Measurements from ENCODE around the gene EXOC4. TPM values are rescaled to one million over a fixed set of nuclear protein-coding genes. Genes with fewer than 3 reads are reported as not detected.

The EXOC4 gene
- total RNA-seq, 1 experiment from 2014 or later = 75.8 TPM

DNA sequence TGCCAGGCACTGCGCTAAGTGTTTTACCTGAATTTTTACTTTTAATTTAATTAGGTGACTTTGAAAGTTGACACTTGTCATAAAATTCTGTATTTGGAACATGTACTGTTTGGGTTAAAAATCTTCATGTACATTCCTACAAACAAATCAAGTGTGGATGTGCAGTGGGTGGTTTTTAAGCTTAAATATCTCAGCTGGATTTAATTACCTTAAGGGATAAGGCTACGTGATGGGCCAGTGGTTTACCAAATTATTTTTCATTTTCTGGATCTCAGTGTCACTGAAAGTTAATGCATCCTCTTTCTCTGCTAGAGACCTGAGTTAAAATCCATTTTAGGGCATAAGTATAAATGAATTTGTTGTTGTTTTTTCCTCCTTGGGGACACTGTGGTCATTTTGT is 51.1 kb downstream of the EXOC4 start:
- Histone ChIP-seq H2AK5ac (ENCODE audit: insufficient read length, low read length) (no peak overlapping the region), H4K20me1 (ENCODE audit: control insufficient read depth, insufficient read depth, insufficient read length) (no peaks in the 10 kb centered on the region), H4K8ac (replicated peaks; ENCODE audit: insufficient read length, low read depth, low read length) (no peak overlapping the region), H3K9me3 (ENCODE audit: control insufficient read depth, low read depth, low read length) (no peaks in the 10 kb centered on the region), H3K4me1 (ENCODE audit: insufficient read depth, low read length) (no peaks in the 10 kb centered on the region), H2BK5ac (ENCODE audit: insufficient read length, low read length) (no peak overlapping the region), H3K14ac (ENCODE audit: insufficient read depth, low read length) (no peak overlapping the region), H3K79me1 (ENCODE audit: insufficient read depth, low read depth, low read length, poor library complexity, severe bottlenecking) (peaks cover 3% of the 10 kb centered on the region), H2BK120ac (ENCODE audit: low read depth, low read length, poor library complexity, severe bottlenecking) (no peak overlapping the region), H4K5ac (ENCODE audit: insufficient read length, low read depth, low read length) (no peak overlapping the region), H3K23ac (ENCODE audit: insufficient read length, low read depth, low read length) (no peak overlapping the region), H4K91ac (ENCODE audit: insufficient read length, low read depth, low read length) (no peak overlapping the region), H3K4me2 (ENCODE audit: insufficient read depth, insufficient read length, low read length) (no peak overlapping the region), H3K27me3 (ENCODE audit: insufficient read depth, low read length) (no peaks in the 10 kb centered on the region), H3K79me2 (ENCODE audit: insufficient read depth, low read length) (no peaks in the 10 kb centered on the region), H2AFZ (ENCODE audit: low read length) (no peak overlapping the region), H3K18ac (ENCODE audit: insufficient read length, low read depth, low read length) (no peak overlapping the region), H3K56ac (ENCODE audit: insufficient read length, low read depth, low read length) (no peak overlapping the region), H3T11ph (ENCODE audit: low read length) (no peak overlapping the region), H3K23me2 (ENCODE audit: insufficient read length, low read depth, low read length, poor library complexity, severe bottlenecking) (no peaks in the 10 kb centered on the region), H3K27ac (ENCODE audit: insufficient read length, low read depth, low read length) (no peak overlapping the region), H2BK15ac (ENCODE audit: low read depth, low read length) (no peak overlapping the region), H2BK12ac (ENCODE audit: insufficient read length, low read depth, low read length) (no peak overlapping the region), H2BK20ac (ENCODE audit: low read depth, low read length, poor library complexity, severe bottlenecking) (no peak overlapping the region), H3K4ac (ENCODE audit: low read depth, low read length) (no peak overlapping the region), H3K9ac (ENCODE audit: extremely low read depth, insufficient read length, low read length) (no peak overlapping the region)
- H3K27me3 Mint-ChIP-seq (ENCODE audit: low read depth) = no peaks in the 10 kb centered on the region
- TF ChIP-seq, protein P1, sequence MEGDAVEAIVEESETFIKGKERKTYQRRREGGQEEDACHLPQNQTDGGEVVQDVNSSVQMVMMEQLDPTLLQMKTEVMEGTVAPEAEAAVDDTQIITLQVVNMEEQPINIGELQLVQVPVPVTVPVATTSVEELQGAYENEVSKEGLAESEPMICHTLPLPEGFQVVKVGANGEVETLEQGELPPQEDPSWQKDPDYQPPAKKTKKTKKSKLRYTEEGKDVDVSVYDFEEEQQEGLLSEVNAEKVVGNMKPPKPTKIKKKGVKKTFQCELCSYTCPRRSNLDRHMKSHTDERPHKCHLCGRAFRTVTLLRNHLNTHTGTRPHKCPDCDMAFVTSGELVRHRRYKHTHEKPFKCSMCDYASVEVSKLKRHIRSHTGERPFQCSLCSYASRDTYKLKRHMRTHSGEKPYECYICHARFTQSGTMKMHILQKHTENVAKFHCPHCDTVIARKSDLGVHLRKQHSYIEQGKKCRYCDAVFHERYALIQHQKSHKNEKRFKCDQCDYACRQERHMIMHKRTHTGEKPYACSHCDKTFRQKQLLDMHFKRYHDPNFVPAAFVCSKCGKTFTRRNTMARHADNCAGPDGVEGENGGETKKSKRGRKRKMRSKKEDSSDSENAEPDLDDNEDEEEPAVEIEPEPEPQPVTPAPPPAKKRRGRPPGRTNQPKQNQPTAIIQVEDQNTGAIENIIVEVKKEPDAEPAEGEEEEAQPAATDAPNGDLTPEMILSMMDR (conservative IDR thresholded peaks at IDR 0.05) = no peak
- no peaks in the 10 kb centered on the region for H3K9me3 Mint-ChIP-seq
- H3K4me3 Mint-ChIP-seq = no peak overlapping the region
- H3K4me1 Mint-ChIP-seq = peaks cover 9 to 22% of the 10 kb centered on the region in 2 experiments; a peak in 3 of 4 replicates
- peak overlapping the region; percentile 2 to 62 (median 45); a peak in 4 of 7 replicates for H3K27ac Mint-ChIP-seq
- H3K36me3 Mint-ChIP-seq (ENCODE audit: insufficient read depth in 1 of 3, low read depth in 3 of 3) = peaks cover 6 to 29% (median 28%) of the 10 kb centered on the region in 3 experiments; a peak in 6 of 7 replicates
- WGBS (ENCODE audit: extremely low coverage, insufficient read length, low lambda C conversion rate) = no CpG with 5 or more reads among the region's 2 CpGs
- DNase-seq = no peak
